Measurements from ENCODE around the gene ME1. TPM values are rescaled to one million over a fixed set of nuclear protein-coding genes. Genes with fewer than 3 reads are reported as not detected.

Gene ME1
- total RNA-seq, 1 experiment from 2014 or later: 40.5 TPM

GRCh38 chr6:83384751-83385150 is 46.1 kb downstream of the ME1 start:
- ATAC-seq (no peak), DNase-seq (ENCODE audit: low read depth, low spot score) (no peak)
- peaks cover 13% of the 10 kb centered on the region for H3K79me2 ChIP-seq (ENCODE audit: insufficient read depth, low read length)
- H3K36me3 ChIP-seq (ENCODE audit: control insufficient read depth in 1 of 2, insufficient read depth in 2 of 2, low read length in 2 of 2): no peaks in the 10 kb centered on the region
- no peaks in the 10 kb centered on the region for H3K4me1 ChIP-seq (ENCODE audit: control insufficient read depth in 1 of 2, insufficient read depth in 2 of 2, low read length in 2 of 2)
- CTCF ChIA-PET: no interaction called here
- no peaks in the 10 kb centered on the region for H3K9me2 ChIP-seq (ENCODE audit: insufficient read depth)
- H3K9ac ChIP-seq (ENCODE audit: low read length): no peak overlapping the region
- TF ChIP-seq SIN3A (IDR thresholded peaks at IDR 0.05; ENCODE audit: low read depth): no peak
- TF ChIP-seq TCF7L2 (IDR thresholded peaks at IDR 0.05; ENCODE audit: borderline replicate concordance, extremely low read depth, insufficient read depth, insufficient read length): no peak
- no peak for TF ChIP-seq EGR1 (IDR thresholded peaks at IDR 0.05; ENCODE audit: low read depth)
- H3K27ac ChIP-seq (ENCODE audit: low read depth, low read length): no peak overlapping the region
- no peaks in the 10 kb centered on the region for H4K20me1 ChIP-seq (ENCODE audit: insufficient read depth)
- H3K9me3 ChIP-seq (ENCODE audit: control insufficient read depth in 1 of 2, insufficient read depth in 1 of 2, low read depth in 1 of 2, low read length in 2 of 2): no peaks in the 10 kb centered on the region
- H3K27me3 ChIP-seq (ENCODE audit: insufficient read depth, low read length): no peaks in the 10 kb centered on the region
- H3K4me2 ChIP-seq (ENCODE audit: low read length): no peak overlapping the region
- RAD21 ChIA-PET (ENCODE audit: low non-redundant PET in 1 of 2, low total read pairs in 2 of 2, uncharacterized antibody in 2 of 2, unreplicated experiment in 2 of 2): no interaction called here
- POLR2A ChIA-PET: no interaction called here
- intact Hi-C loops (cut with micrococcal nuclease): no loop called here
- H3K4me3 ChIP-seq (replicated peaks in 1 of 2; ENCODE audit: low read depth in 1 of 2, low read length in 2 of 2): no peak overlapping the region
- H2AFZ ChIP-seq (ENCODE audit: low read depth, low read length, poor library complexity, severe bottlenecking): no peak overlapping the region
- BruUV-seq (replicated peaks): no TSS peak

DNA sequence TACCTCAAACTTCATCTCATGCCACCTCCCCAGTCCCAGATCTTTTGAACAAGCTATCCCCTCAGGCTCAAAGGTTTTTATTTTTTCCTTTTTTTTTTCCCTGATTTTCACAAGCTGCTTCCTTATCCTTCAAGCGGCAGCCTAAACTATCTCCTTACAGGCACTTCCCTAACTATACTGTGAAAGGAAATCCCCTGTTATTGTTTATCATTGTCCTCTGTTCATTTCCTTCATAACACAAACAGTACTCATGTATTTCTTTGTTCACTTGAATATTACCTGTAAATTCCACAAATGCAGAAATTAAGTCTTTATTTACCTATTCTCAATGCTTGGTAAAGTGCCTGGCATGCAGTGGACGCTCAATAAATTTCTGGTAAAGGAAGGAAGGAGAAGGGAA is 48.9 kb downstream of the ME1 start:
- Histone ChIP-seq H3K9me2 (ENCODE audit: insufficient read depth) (no peaks in the 10 kb centered on the region), H3K4me2 (ENCODE audit: low read length) (no peak overlapping the region), H3K79me2 (ENCODE audit: insufficient read depth, low read length) (peaks cover 12% of the 10 kb centered on the region), H2AFZ (ENCODE audit: low read depth, low read length, poor library complexity, severe bottlenecking) (no peak overlapping the region), H3K27me3 (ENCODE audit: insufficient read depth, low read length) (no peaks in the 10 kb centered on the region), H3K4me3 (replicated peaks in 1 of 2; ENCODE audit: low read depth in 1 of 2, low read length in 2 of 2) (no peak overlapping the region), H4K20me1 (ENCODE audit: insufficient read depth) (no peaks in the 10 kb centered on the region), H3K27ac (ENCODE audit: low read depth, low read length) (no peak overlapping the region), H3K9me3 (ENCODE audit: control insufficient read depth in 1 of 2, insufficient read depth in 1 of 2, low read depth in 1 of 2, low read length in 2 of 2) (no peaks in the 10 kb centered on the region), H3K36me3 (ENCODE audit: control insufficient read depth in 1 of 2, insufficient read depth in 2 of 2, low read length in 2 of 2) (no peaks in the 10 kb centered on the region), H3K9ac (ENCODE audit: low read length) (no peak overlapping the region), H3K4me1 (ENCODE audit: control insufficient read depth in 1 of 2, insufficient read depth in 2 of 2, low read length in 2 of 2) (no peaks in the 10 kb centered on the region)
- ATAC-seq (no peak), DNase-seq (ENCODE audit: low read depth, low spot score) (no peak)
- ChIA-PET RAD21 (ENCODE audit: low non-redundant PET in 1 of 2, low total read pairs in 2 of 2, uncharacterized antibody in 2 of 2, unreplicated experiment in 2 of 2) (no interaction called here), POLR2A (no interaction called here), CTCF (no interaction called here)
- no peak for TF ChIP-seq CTCF (IDR thresholded peaks at IDR 0.05 in 2 of 3, conservative IDR thresholded peaks at IDR 0.05 in 1 of 3; ENCODE audit: borderline replicate concordance in 1 of 3, insufficient read depth in 1 of 3, low read depth in 2 of 3, low read length in 2 of 3)
- TF ChIP-seq, protein P1, sequence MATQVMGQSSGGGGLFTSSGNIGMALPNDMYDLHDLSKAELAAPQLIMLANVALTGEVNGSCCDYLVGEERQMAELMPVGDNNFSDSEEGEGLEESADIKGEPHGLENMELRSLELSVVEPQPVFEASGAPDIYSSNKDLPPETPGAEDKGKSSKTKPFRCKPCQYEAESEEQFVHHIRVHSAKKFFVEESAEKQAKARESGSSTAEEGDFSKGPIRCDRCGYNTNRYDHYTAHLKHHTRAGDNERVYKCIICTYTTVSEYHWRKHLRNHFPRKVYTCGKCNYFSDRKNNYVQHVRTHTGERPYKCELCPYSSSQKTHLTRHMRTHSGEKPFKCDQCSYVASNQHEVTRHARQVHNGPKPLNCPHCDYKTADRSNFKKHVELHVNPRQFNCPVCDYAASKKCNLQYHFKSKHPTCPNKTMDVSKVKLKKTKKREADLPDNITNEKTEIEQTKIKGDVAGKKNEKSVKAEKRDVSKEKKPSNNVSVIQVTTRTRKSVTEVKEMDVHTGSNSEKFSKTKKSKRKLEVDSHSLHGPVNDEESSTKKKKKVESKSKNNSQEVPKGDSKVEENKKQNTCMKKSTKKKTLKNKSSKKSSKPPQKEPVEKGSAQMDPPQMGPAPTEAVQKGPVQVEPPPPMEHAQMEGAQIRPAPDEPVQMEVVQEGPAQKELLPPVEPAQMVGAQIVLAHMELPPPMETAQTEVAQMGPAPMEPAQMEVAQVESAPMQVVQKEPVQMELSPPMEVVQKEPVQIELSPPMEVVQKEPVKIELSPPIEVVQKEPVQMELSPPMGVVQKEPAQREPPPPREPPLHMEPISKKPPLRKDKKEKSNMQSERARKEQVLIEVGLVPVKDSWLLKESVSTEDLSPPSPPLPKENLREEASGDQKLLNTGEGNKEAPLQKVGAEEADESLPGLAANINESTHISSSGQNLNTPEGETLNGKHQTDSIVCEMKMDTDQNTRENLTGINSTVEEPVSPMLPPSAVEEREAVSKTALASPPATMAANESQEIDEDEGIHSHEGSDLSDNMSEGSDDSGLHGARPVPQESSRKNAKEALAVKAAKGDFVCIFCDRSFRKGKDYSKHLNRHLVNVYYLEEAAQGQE (IDR thresholded peaks at IDR 0.05; ENCODE audit: low read depth): no peak
- no peak for TF ChIP-seq RAD21 (IDR thresholded peaks at IDR 0.05; ENCODE audit: low read depth)
- TF ChIP-seq FOSL1 (IDR thresholded peaks at IDR 0.05; ENCODE audit: low read depth): no peak
- TF ChIP-seq ZNF274 (IDR thresholded peaks at IDR 0.05; ENCODE audit: low read depth, low read length): no peak
- TF ChIP-seq, protein P2, sequence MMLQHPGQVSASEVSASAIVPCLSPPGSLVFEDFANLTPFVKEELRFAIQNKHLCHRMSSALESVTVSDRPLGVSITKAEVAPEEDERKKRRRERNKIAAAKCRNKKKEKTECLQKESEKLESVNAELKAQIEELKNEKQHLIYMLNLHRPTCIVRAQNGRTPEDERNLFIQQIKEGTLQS (IDR thresholded peaks at IDR 0.05): no peak
- no peak for TF ChIP-seq JUND (IDR thresholded peaks at IDR 0.05)
- no peak for TF ChIP-seq ELF1 (IDR thresholded peaks at IDR 0.05; ENCODE audit: borderline replicate concordance, low read depth)
- TF ChIP-seq EZH2phosphoT487 (IDR thresholded peaks at IDR 0.05; ENCODE audit: borderline replicate concordance): no peak
- no peak for TF ChIP-seq POLR2A (IDR thresholded peaks at IDR 0.05; ENCODE audit: borderline replicate concordance, extremely low read depth, insufficient read depth, insufficient read length)
- no peak for TF ChIP-seq TCF7L2 (IDR thresholded peaks at IDR 0.05; ENCODE audit: borderline replicate concordance, extremely low read depth, insufficient read depth, insufficient read length)
- TF ChIP-seq SRF (IDR thresholded peaks at IDR 0.05; ENCODE audit: low read depth): no peak
- no peak for TF ChIP-seq CEBPB (IDR thresholded peaks at IDR 0.05; ENCODE audit: low read depth)
- TF ChIP-seq SIN3A (IDR thresholded peaks at IDR 0.05; ENCODE audit: low read depth): no peak
- TF ChIP-seq MAX (IDR thresholded peaks at IDR 0.05): no peak
- intact Hi-C loops (cut with micrococcal nuclease): no loop called here
- BruUV-seq (replicated peaks): no TSS peak
